Uterus (tissue), 2 donors: ENCODE data around the gene SLC6A19.

Experiments used
- POLR2A ChIP-seq, 2 donors: fragments of 450-650 bp; IDR thresholded peaks; one replicate each; pipeline ENCODE4 v1.6.1; 2016; ENCODE audit warnings: antibody characterized with exemption in 2 of 2, mild to moderate bottlenecking in 1 of 2, moderate library complexity in 1 of 2
- TF ChIP-seq, protein P1 (sequence below), 4 experiments: fragments of 200-600 bp in 2 of 4; fragments of 450-650 bp in 2 of 4; sonication (generic) in 2 of 4; IDR thresholded peaks; one replicate each; pipeline ENCODE4 v1.5.1; 2016 to 2019; ENCODE audit warnings: antibody characterized with exemption in 4 of 4, mild to moderate bottlenecking in 2 of 4, moderate library complexity in 1 of 4

DNA sequence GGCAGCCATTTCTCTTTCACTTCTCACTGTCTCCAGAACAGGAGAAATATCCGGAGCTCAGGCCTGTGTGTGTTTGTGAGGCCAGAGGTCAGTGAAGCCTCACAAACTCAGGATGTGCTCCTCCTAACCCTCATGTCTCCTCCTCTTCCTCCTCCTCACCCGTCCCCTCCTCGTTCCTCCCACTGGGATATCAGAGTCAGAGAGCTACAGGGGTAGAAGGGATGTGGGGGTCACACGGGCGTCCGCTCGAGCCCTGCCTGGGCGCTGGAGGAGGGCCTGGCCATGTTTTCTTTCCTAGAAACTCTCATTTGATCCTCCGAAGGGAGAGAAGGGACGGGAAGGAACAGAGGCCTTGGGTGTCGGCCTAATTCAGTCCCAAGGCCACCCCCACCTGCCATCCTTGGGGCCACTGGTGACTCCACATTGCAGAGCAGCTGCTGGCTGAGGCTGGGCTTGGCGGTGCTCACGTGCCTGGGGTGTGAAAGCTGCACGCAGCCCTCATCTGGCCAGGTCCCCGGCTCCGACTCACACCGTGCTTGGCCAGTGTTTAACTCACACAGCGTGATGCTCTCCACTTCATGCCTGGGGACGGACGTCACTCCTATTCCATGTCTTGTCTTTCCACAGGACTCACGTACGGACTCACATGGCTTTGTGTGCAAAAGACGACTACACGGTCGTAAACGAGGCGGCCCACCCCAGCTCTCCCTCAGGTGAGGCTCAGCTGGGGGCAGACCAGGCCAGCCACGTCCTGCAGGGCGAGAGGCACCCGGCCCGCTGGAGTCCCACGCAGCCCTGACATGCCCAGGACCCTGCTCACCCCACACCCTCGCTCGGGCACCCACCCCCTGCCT is 22.6 kb upstream of the SLC6A19 start:
- TF ChIP-seq, protein P1, sequence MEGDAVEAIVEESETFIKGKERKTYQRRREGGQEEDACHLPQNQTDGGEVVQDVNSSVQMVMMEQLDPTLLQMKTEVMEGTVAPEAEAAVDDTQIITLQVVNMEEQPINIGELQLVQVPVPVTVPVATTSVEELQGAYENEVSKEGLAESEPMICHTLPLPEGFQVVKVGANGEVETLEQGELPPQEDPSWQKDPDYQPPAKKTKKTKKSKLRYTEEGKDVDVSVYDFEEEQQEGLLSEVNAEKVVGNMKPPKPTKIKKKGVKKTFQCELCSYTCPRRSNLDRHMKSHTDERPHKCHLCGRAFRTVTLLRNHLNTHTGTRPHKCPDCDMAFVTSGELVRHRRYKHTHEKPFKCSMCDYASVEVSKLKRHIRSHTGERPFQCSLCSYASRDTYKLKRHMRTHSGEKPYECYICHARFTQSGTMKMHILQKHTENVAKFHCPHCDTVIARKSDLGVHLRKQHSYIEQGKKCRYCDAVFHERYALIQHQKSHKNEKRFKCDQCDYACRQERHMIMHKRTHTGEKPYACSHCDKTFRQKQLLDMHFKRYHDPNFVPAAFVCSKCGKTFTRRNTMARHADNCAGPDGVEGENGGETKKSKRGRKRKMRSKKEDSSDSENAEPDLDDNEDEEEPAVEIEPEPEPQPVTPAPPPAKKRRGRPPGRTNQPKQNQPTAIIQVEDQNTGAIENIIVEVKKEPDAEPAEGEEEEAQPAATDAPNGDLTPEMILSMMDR (IDR thresholded peaks at IDR 0.05) = no peak
- TF ChIP-seq POLR2A (IDR thresholded peaks at IDR 0.05) = no peak
